Suprapubic skin (tissue), 4 donors: ENCODE data around the gene RB1. TPM values are rescaled to one million over a fixed set of nuclear protein-coding genes. Genes with fewer than 3 reads are reported as not detected.

Experiments used
- DNase-seq, 2 donors: peaks; one replicate each; pipeline ENCODE4 v3.0.0-alpha.2; 2019; ENCODE audit warnings: low spot score in 2 of 2
- H3K27ac ChIP-seq: fragments of 200-600 bp; sonication (generic); one replicate; pipeline ENCODE4 v1.5.1; 2019
- H3K27me3 ChIP-seq: fragments of 200-600 bp; sonication (generic); one replicate; pipeline ENCODE4 v1.5.1; 2019
- H3K36me3 ChIP-seq: fragments of 200-600 bp; sonication (generic); one replicate; pipeline ENCODE4 v1.5.1; 2019
- H3K4me1 ChIP-seq: fragments of 200-600 bp; sonication (generic); one replicate; pipeline ENCODE4 v1.5.1; 2019
- H3K4me3 ChIP-seq: fragments of 200-600 bp; sonication (generic); one replicate; pipeline ENCODE4 v1.5.1; 2019; ENCODE audit warnings: mild to moderate bottlenecking
- H3K9me3 ChIP-seq: fragments of 200-600 bp; sonication (generic); one replicate; pipeline ENCODE4 v1.5.1; 2019
- CTCF ChIP-seq, 2 donors: fragments of 200-600 bp in 1 of 2; fragments of 450-650 bp in 1 of 2; sonication (generic) in 1 of 2; IDR thresholded peaks; one replicate each; pipeline ENCODE4 v1.5.1; 2016 to 2019; ENCODE audit warnings: antibody characterized with exemption in 2 of 2, mild to moderate bottlenecking in 1 of 2, moderate library complexity in 1 of 2
- EP300 ChIP-seq: sonication (generic); formaldehyde crosslinking; IDR thresholded peaks from one replicate; pipeline ENCODE4 v1.6.1; 2017; ENCODE audit warnings: antibody characterized with exemption
- POLR2A ChIP-seq, 2 donors: fragments of 450-650 bp; IDR thresholded peaks; one replicate each; pipeline ENCODE4 v1.6.1; 2017; ENCODE audit warnings: antibody characterized with exemption in 2 of 2, mild to moderate bottlenecking in 2 of 2, moderate library complexity in 2 of 2
- POLR2AphosphoS5 ChIP-seq, 3 donors: sonication (generic); formaldehyde crosslinking; IDR thresholded peaks; one replicate each; pipeline ENCODE4 v1.6.1; 2017; ENCODE audit warnings: antibody characterized with exemption in 3 of 3
- WGBS: methylation state at CpG from one replicate; pipeline ENCODE4 v1.1.5; 2018; 5-methylcytosine and 5-hydroxymethylcytosine counted together
- total RNA-seq, 4 donors: library from RNA; depleted of rRNA; stranded (reverse); fragments of >200 nt; gene quantifications; one replicate each; pipeline ENCODE4 v1.1.0, GENCODE V29; 2016

The RB1 gene
- total RNA-seq, 4 donors from 2014 or later: 18.0 to 31.5 (median 20.7) TPM

- Histone ChIP-seq H3K4me1 (peaks cover 33% of the 10 kb centered on the region), H3K27ac (no peak overlapping the region), H3K27me3 (no peaks in the 10 kb centered on the region), H3K4me3 (no peak overlapping the region), H3K36me3 (no peaks in the 10 kb centered on the region), H3K9me3 (no peaks in the 10 kb centered on the region)
- DNase-seq: no peak
- WGBS: 82% methylated on average over 3 of the region's 3 CpGs
- TF ChIP-seq POLR2AphosphoS5 (IDR thresholded peaks at IDR 0.05) (no peak), CTCF (IDR thresholded peaks at IDR 0.05) (no peak), POLR2A (IDR thresholded peaks at IDR 0.05) (no peak), EP300 (no peak)
These were observed 125.5 kb downstream of the RB1 start for GRCh38 chr13:48429036-48429435.

GRCh38 chr13:48429886-48430285 lies 126.3 kb downstream of the RB1 start:
- H3K4me3 ChIP-seq: no peak overlapping the region
- no peaks in the 10 kb centered on the region for H3K36me3 ChIP-seq
- H3K4me1 ChIP-seq: peaks cover 31% of the 10 kb centered on the region
- no peak overlapping the region for H3K27ac ChIP-seq
- H3K27me3 ChIP-seq: no peaks in the 10 kb centered on the region
- no peaks in the 10 kb centered on the region for H3K9me3 ChIP-seq
- TF ChIP-seq POLR2A (IDR thresholded peaks at IDR 0.05) (no peak), CTCF (IDR thresholded peaks at IDR 0.05) (no peak), POLR2AphosphoS5 (IDR thresholded peaks at IDR 0.05) (no peak)
- no peak for DNase-seq

- no peak for TF ChIP-seq EP300
- no peak for TF ChIP-seq POLR2AphosphoS5 (IDR thresholded peaks at IDR 0.05)
- no peak for TF ChIP-seq POLR2A (IDR thresholded peaks at IDR 0.05)
- TF ChIP-seq CTCF (IDR thresholded peaks at IDR 0.05): no peak
- Histone ChIP-seq H3K9me3 (no peaks in the 10 kb centered on the region), H3K27ac (peak overlapping the region; percentile 69), H3K4me1 (peaks cover 40% of the 10 kb centered on the region), H3K4me3 (no peak overlapping the region), H3K27me3 (no peaks in the 10 kb centered on the region), H3K36me3 (no peaks in the 10 kb centered on the region)
- DNase-seq: no peak
- WGBS: 54% methylated on average over 5 of the region's 5 CpGs
These were observed 127.9 kb downstream of the RB1 start for GRCh38 chr13:48431431-48431830.

GRCh38 chr13:48431987-48432615 lies 128.6 kb downstream of the RB1 start:
- Histone ChIP-seq H3K9me3 (no peaks in the 10 kb centered on the region), H3K27ac (peak overlapping the region; percentile 69), H3K4me1 (peaks cover 47% of the 10 kb centered on the region), H3K36me3 (no peaks in the 10 kb centered on the region), H3K27me3 (no peaks in the 10 kb centered on the region), H3K4me3 (no peak overlapping the region)
- WGBS: 3% methylated on average over 2 of the region's 2 CpGs
- TF ChIP-seq CTCF (IDR thresholded peaks at IDR 0.05) (no peak), POLR2A (IDR thresholded peaks at IDR 0.05) (no peak), POLR2AphosphoS5 (IDR thresholded peaks at IDR 0.05) (no peak), EP300 (no peak)
- no peak for DNase-seq

GRCh38 chr13:48434200-48434599 lies 130.6 kb downstream of the RB1 start:
- TF ChIP-seq CTCF (IDR thresholded peaks at IDR 0.05) (no peak), POLR2AphosphoS5 (IDR thresholded peaks at IDR 0.05) (no peak), POLR2A (IDR thresholded peaks at IDR 0.05) (no peak), EP300 (no peak)
- DNase-seq: no peak
- Histone ChIP-seq H3K27ac (no peak overlapping the region), H3K36me3 (no peaks in the 10 kb centered on the region), H3K4me3 (no peak overlapping the region), H3K9me3 (no peaks in the 10 kb centered on the region), H3K27me3 (no peaks in the 10 kb centered on the region), H3K4me1 (peaks cover 59% of the 10 kb centered on the region)
- WGBS: 87% methylated on average over 3 of the region's 3 CpGs
